Breast epithelium (tissue), 4 donors: ENCODE measurements around the gene INPP4A. TPM values are rescaled to one million over a fixed set of nuclear protein-coding genes. Genes with fewer than 3 reads are reported as not detected.

Experiments
- DNase-seq, 2 donors: peaks; one replicate each; pipeline ENCODE4 v3.0.0-alpha.2; 2019; ENCODE audit warnings: low spot score in 2 of 2
- H3K27ac ChIP-seq, 2 donors: fragments of 200-600 bp; sonication (generic) in 1 of 2; one replicate each; pipeline ENCODE4 v1.5.1; 2016 to 2019; ENCODE audit warnings: mild to moderate bottlenecking in 1 of 2
- H3K27me3 ChIP-seq, 2 donors: fragments of 200-600 bp; sonication (generic) in 1 of 2; one replicate each; pipeline versions ENCODE4 v1.5.1 to v1.6.0; 2017 to 2019; ENCODE audit warnings: control low read depth in 1 of 2, mild to moderate bottlenecking in 1 of 2
- H3K36me3 ChIP-seq: fragments of 200-600 bp; one replicate; pipeline ENCODE4 v1.5.1; 2019
- H3K4me1 ChIP-seq, 2 donors: fragments of 200-600 bp; sonication (generic); one replicate each; pipeline ENCODE4 v1.5.1; 2016 to 2019; ENCODE audit warnings: control low read depth in 1 of 2
- H3K4me3 ChIP-seq, 3 donors: fragments of 200-600 bp; sonication (generic); 1 replicate in 2 of 3; 2 replicates in 1 of 3; pipeline ENCODE4 v1.5.1; 2016 to 2019; ENCODE audit warnings: mild to moderate bottlenecking in 3 of 3, moderate library complexity in 2 of 3
- H3K9me3 ChIP-seq, 2 donors: fragments of 200-600 bp; sonication (generic) in 1 of 2; one replicate each; pipeline ENCODE4 v1.5.1; 2016 to 2019; ENCODE audit warnings: control low read depth in 1 of 2
- POLR2A ChIP-seq: fragments of 450-650 bp; IDR thresholded peaks from one replicate; pipeline ENCODE4 v1.6.1; 2016; ENCODE audit warnings: antibody characterized with exemption, mild to moderate bottlenecking, moderate library complexity
- POLR2AphosphoS5 ChIP-seq, 3 donors: sonication (generic); formaldehyde crosslinking; IDR thresholded peaks; one replicate each; pipeline ENCODE4 v1.6.1; 2017; ENCODE audit warnings: antibody characterized with exemption in 3 of 3
- intact Hi-C: fragments of 100-400 bp; cut with DNase I; formaldehyde crosslinking; loops from one replicate; pipeline ENCODE4 v1.15.1; 2023; ENCODE audit warnings: low total_unique reads
- total RNA-seq, 3 donors: library from RNA; depleted of rRNA; stranded (reverse); fragments of >200 nt; gene quantifications; one replicate each; pipeline ENCODE4 v1.1.0, GENCODE V29; 2016
- TF ChIP-seq, protein P1 (sequence below), 3 donors: fragments of 450-650 bp; IDR thresholded peaks; one replicate each; pipeline ENCODE4 v1.5.1; 2016 to 2017; ENCODE audit warnings: antibody characterized with exemption in 3 of 3, mild to moderate bottlenecking in 3 of 3, moderate library complexity in 3 of 3

The INPP4A gene
- total RNA-seq, 3 donors from 2014 or later = 22.6 to 35.4 (median 25.8) TPM

DNA sequence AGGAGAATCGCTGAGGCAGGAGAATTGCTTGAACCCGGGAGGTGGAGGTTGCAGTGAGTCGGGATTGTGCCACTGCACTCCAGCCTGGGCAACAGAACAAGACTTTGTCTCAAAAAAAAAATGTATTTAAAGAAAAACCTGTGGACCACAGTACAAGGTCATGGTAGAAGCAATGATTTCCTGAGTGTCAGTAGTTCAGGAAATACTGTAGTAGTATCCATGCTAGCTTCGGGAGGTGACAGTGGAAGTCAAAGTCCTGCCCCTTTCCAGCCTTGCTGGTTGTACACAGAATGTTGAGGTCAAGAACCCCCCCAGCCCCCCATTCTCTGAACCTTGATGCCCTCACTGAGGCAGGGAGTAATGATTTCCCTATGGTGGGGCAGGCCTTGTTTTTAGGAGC lies 56.6 kb downstream of the INPP4A start:
- Histone ChIP-seq H3K27ac (peak overlapping the region; percentile 64 to 71), H3K4me1 (peaks cover 0 to 9% of the 10 kb centered on the region in 2 donors), H3K36me3 (no peaks in the 10 kb centered on the region), H3K4me3 (no peak overlapping the region), H3K27me3 (no peaks in the 10 kb centered on the region), H3K9me3 (peaks cover 0 to 10% of the 10 kb centered on the region in 2 donors)
- no peak for DNase-seq
- intact Hi-C loops = no loop called here
- TF ChIP-seq POLR2A = no peak
- no peak for TF ChIP-seq POLR2AphosphoS5 (IDR thresholded peaks at IDR 0.05)
- TF ChIP-seq, protein P1, sequence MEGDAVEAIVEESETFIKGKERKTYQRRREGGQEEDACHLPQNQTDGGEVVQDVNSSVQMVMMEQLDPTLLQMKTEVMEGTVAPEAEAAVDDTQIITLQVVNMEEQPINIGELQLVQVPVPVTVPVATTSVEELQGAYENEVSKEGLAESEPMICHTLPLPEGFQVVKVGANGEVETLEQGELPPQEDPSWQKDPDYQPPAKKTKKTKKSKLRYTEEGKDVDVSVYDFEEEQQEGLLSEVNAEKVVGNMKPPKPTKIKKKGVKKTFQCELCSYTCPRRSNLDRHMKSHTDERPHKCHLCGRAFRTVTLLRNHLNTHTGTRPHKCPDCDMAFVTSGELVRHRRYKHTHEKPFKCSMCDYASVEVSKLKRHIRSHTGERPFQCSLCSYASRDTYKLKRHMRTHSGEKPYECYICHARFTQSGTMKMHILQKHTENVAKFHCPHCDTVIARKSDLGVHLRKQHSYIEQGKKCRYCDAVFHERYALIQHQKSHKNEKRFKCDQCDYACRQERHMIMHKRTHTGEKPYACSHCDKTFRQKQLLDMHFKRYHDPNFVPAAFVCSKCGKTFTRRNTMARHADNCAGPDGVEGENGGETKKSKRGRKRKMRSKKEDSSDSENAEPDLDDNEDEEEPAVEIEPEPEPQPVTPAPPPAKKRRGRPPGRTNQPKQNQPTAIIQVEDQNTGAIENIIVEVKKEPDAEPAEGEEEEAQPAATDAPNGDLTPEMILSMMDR (IDR thresholded peaks at IDR 0.05) = no peak

GRCh38 chr2:98501876-98502275 lies 57.2 kb downstream of the INPP4A start:
- intact Hi-C loops = loop anchor here (2.0 kb wide), 1 partner anchor 61 kb away; no protein-coding TSS in a partner anchor
- H3K27ac ChIP-seq = peak overlapping the region; percentile 64 to 71
- no peak for DNase-seq

DNA sequence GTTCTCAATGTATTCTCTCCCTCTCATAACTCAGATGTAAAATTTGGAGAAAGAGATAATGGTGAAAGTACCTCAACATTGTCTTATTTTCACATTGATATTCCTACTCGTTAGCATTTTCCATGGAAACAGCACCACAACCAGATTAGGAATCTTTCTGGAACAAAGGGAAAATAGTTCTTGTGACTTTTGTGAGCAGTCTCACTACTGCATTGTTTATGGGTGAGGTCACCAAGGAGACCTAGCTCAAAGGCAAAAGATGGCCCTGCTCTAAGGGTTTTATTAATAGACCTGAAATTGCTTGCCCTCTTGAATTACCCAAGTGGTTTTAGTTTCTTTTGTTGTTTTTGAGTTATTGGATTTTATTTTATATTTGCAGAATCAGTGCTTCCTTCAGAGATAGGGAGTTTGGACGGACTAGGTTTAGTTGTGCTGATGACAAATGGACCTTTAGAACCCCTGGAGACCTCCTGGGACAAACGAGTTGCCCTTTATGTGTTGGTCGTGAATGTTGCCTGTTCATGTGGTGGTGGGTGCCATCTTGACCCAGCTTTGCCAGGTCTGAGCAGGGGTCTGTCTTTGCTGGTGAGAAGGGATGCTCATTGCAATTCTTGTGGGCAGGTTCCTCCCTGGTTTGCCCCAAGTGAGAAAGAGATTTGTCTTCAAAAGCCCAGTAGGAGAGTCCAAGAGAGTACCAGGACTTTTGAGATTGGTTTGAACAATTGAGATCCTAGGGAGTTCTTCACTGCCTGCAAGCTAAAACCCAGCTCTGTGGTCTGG lies 58.1 kb downstream of the INPP4A start:
- Histone ChIP-seq H3K4me3 (no peak overlapping the region), H3K36me3 (no peaks in the 10 kb centered on the region), H3K9me3 (no peaks in the 10 kb centered on the region), H3K27ac (peak overlapping the region; percentile 64 to 71), H3K27me3 (no peaks in the 10 kb centered on the region), H3K4me1 (peaks cover 0 to 9% of the 10 kb centered on the region in 2 donors)
- TF ChIP-seq POLR2A (no peak), POLR2AphosphoS5 (IDR thresholded peaks at IDR 0.05) (no peak)
- TF ChIP-seq, protein P1 (IDR thresholded peaks at IDR 0.05) = no peak
- DNase-seq = no peak
- intact Hi-C loops = loop anchor here (2.0 kb wide), 1 partner anchor 62 kb away; no protein-coding TSS in a partner anchor

More at GRCh38 chr2:98501876-98502275, 57.2 kb downstream of the INPP4A start:
- H3K36me3 ChIP-seq = no peaks in the 10 kb centered on the region
- no peak overlapping the region for H3K4me3 ChIP-seq
- H3K27me3 ChIP-seq = no peaks in the 10 kb centered on the region
- H3K9me3 ChIP-seq = peaks cover 0 to 7% of the 10 kb centered on the region in 2 donors
- H3K4me1 ChIP-seq = peaks cover 0 to 9% of the 10 kb centered on the region in 2 donors
- TF ChIP-seq, protein P1 (IDR thresholded peaks at IDR 0.05) = no peak
- TF ChIP-seq POLR2AphosphoS5 (IDR thresholded peaks at IDR 0.05) (no peak), POLR2A (no peak)

DNA sequence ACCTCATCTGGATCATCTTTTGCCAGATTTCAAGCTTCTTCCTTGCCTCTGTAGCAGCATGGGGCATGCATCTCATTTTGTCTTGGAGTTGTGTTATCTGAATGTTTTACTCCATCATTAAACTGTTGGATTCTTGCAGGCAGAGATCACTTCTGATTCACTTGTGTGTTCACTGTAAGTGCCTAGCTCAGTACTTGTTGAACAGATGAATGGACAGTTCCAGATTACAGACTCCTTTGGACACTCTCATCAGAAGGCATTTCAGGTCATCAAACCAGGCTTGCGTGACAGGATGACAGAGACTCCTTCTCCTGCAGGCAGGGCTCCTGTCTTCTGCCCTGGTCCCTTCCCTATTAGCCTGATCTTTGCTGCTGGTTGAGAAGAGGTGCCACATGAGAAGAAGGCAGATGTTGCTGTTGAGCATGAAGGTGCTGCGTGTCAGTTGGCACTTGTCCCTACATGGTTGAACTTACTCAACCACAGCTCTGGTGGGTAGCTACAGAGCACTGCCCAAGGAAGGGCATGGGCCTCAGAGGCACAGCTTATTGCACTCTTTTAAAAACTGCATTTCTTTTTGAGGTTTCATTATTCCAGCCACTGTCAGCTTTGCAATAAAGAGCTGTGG lies 58.9 kb downstream of the INPP4A start:
- Histone ChIP-seq H3K4me1 (peaks cover 0 to 9% of the 10 kb centered on the region in 2 donors), H3K27ac (peak overlapping the region; percentile 56 to 85), H3K36me3 (no peaks in the 10 kb centered on the region), H3K4me3 (no peak overlapping the region), H3K27me3 (no peaks in the 10 kb centered on the region), H3K9me3 (no peaks in the 10 kb centered on the region)
- no peak for TF ChIP-seq POLR2AphosphoS5 (IDR thresholded peaks at IDR 0.05)
- TF ChIP-seq POLR2A = no peak
- TF ChIP-seq, protein P1 (IDR thresholded peaks at IDR 0.05) = no peak
- no peak for DNase-seq
- intact Hi-C loops = loop anchor here (2.0 kb wide), 1 partner anchor 63 kb away; no protein-coding TSS in a partner anchor
